ENCODE data around the gene SUPT16H. TPM values are rescaled to one million over a fixed set of nuclear protein-coding genes. Genes with fewer than 3 reads are reported as not detected.

Gene SUPT16H
- total RNA-seq, 1 donor from 2014 or later, result 97.6 TPM

DNA sequence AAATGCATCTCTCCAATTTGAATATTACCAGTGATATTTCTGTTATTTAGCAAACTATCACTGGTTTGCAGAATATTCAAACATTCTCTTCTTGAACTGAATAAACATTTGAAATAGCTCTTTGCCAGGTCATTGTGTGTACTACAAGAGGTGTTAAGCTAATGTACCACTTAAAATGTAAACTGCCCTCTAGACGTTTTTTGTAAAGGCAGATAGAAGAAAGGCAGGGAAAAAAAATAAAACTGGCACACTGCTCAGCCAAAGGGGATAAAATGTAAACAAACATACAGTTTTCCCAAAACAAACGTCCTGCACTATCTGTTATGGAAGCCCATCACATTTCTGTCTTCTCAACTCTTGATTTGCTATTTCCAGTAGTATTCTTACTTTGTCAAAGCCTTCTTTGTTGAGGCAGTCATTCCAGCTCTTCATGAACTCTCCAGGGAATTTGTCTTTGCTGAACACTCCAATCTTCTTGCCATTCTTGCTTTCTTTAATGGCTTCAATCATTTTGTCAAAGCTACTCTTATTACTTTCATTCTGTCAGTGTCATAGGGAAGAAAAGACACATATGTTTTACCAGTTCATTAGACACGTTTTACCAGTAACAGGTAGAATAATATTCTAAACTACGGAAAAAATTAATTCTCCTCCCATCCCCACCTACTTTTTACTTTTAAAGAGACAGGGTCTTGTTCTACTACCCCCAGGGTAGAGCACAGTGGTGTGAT lies 13.7 kb downstream of the SUPT16H start:
- Mint-ChIP-seq H3K27me3 (ENCODE audit: unreplicated experiment) (no peaks in the 10 kb centered on the region), H3K4me3 (ENCODE audit: unreplicated experiment) (no peak overlapping the region), H3K9me3 (ENCODE audit: unreplicated experiment) (no peaks in the 10 kb centered on the region), H3K36me3 (ENCODE audit: unreplicated experiment) (no peaks in the 10 kb centered on the region), H3K27ac (ENCODE audit: unreplicated experiment) (no peak overlapping the region), H3K4me1 (ENCODE audit: low read depth, unreplicated experiment) (no peaks in the 10 kb centered on the region)
- no peak for DNase-seq
- TF ChIP-seq, protein P1, sequence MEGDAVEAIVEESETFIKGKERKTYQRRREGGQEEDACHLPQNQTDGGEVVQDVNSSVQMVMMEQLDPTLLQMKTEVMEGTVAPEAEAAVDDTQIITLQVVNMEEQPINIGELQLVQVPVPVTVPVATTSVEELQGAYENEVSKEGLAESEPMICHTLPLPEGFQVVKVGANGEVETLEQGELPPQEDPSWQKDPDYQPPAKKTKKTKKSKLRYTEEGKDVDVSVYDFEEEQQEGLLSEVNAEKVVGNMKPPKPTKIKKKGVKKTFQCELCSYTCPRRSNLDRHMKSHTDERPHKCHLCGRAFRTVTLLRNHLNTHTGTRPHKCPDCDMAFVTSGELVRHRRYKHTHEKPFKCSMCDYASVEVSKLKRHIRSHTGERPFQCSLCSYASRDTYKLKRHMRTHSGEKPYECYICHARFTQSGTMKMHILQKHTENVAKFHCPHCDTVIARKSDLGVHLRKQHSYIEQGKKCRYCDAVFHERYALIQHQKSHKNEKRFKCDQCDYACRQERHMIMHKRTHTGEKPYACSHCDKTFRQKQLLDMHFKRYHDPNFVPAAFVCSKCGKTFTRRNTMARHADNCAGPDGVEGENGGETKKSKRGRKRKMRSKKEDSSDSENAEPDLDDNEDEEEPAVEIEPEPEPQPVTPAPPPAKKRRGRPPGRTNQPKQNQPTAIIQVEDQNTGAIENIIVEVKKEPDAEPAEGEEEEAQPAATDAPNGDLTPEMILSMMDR (IDR thresholded peaks at IDR 0.05; ENCODE audit: partially characterized antibody, unreplicated experiment), result no peak

DNA sequence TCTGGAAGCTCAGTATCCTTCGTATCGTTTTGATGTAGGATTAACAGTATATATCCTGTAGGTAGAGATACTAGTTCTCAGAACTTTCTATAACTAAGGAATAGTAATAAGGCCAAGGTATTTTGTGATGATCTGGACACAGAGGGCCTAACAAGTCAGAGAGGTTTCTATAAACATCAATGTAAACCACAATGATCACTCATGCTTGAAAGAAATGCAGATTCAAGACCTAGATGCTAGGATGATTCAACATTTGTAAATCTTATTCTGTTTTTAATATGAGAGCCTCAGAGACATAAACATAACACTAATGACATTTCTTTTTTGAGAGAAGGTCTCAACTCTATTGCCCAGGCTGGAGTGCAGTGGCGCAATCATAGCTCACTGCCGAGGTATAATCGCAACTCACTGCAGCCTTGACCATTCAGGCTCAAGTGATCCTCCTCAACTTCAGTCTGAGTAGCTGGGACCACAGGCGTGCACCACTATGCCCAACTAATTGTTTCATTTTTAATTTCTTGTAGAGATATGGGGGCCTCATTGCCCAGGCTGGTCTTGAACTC lies 16.2 kb downstream of the SUPT16H start:
- Mint-ChIP-seq H3K9me3 (ENCODE audit: unreplicated experiment) (no peaks in the 10 kb centered on the region), H3K4me3 (ENCODE audit: unreplicated experiment) (no peak overlapping the region), H3K36me3 (ENCODE audit: unreplicated experiment) (no peaks in the 10 kb centered on the region), H3K27ac (ENCODE audit: unreplicated experiment) (no peak overlapping the region), H3K4me1 (ENCODE audit: low read depth, unreplicated experiment) (no peaks in the 10 kb centered on the region), H3K27me3 (ENCODE audit: unreplicated experiment) (peaks cover 2% of the 10 kb centered on the region)
- no peak for DNase-seq
- TF ChIP-seq, protein P1 (IDR thresholded peaks at IDR 0.05; ENCODE audit: partially characterized antibody, unreplicated experiment), result no peak

DNA sequence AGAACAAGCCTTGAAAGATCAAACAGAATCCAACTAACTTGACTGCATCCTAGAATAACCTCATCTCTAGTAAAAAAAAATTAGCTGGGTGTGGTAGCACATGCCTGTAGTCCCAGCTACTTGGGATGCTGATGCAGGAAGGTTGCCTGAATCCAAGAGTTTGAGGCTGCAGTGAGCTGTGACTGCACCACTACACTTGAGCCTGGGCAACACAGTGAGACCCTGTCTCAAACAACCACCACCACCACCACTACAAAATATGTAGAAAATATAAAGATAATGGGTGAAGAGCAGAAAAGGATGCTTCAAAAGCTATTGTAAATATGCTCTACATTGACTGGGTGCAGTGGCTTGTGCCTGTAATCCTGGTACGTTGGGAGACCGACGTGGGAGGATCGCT lies 27.3 kb downstream of the SUPT16H start:
- Mint-ChIP-seq H3K9me3 (ENCODE audit: unreplicated experiment) (peaks cover 2% of the 10 kb centered on the region), H3K27ac (ENCODE audit: unreplicated experiment) (no peak overlapping the region), H3K27me3 (ENCODE audit: unreplicated experiment) (no peaks in the 10 kb centered on the region), H3K4me1 (ENCODE audit: low read depth, unreplicated experiment) (no peaks in the 10 kb centered on the region), H3K4me3 (ENCODE audit: unreplicated experiment) (no peak overlapping the region), H3K36me3 (ENCODE audit: unreplicated experiment) (no peaks in the 10 kb centered on the region)
- TF ChIP-seq, protein P1 (IDR thresholded peaks at IDR 0.05; ENCODE audit: partially characterized antibody, unreplicated experiment), result no peak
- no peak for DNase-seq

DNA sequence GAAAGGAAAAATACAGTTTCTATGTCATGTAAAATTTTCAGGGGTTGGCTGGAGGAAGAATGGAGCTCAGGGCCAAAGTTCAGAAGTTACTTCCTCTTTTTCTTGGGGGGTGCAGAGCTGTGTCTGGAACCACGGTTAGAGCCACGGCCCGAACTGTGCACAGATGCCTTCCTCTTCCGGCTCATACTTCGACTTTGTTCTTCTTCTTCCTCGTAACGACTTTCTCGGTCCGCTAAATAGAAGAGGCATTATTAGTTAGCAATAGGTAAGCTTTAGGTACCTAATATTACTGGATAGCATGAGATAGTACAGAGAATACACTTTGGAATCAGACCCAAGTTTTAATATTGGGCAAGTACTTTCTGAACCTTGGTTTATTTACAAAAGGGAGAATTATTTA lies 31.2 kb downstream of the SUPT16H start:
- DNase-seq, result no peak
- TF ChIP-seq, protein P1 (IDR thresholded peaks at IDR 0.05; ENCODE audit: partially characterized antibody, unreplicated experiment), result no peak
- Mint-ChIP-seq H3K4me3 (ENCODE audit: unreplicated experiment) (no peak overlapping the region), H3K36me3 (ENCODE audit: unreplicated experiment) (no peaks in the 10 kb centered on the region), H3K27ac (ENCODE audit: unreplicated experiment) (no peak overlapping the region), H3K27me3 (ENCODE audit: unreplicated experiment) (no peaks in the 10 kb centered on the region), H3K4me1 (ENCODE audit: low read depth, unreplicated experiment) (no peaks in the 10 kb centered on the region), H3K9me3 (ENCODE audit: unreplicated experiment) (peaks cover 2% of the 10 kb centered on the region)

DNA sequence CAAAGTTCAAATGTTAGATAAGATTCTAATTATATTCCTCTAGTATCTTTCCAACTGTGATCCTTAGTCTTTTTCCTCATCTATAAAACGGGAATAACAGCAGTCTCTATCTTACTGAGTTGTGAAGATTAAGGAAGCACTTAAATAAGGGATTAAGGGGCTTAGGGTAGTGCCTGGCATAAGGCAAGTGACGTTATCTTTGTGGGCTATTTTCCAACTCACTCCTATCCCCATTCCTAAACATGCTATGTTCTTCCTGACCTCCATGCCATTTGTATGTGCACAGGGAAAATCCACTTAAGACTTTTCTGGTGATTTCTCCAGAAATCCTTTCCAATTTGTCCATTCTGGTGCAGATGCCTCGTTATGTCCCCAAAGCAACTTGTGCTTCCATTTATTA lies 33.3 kb downstream of the SUPT16H start:
- H3K27ac Mint-ChIP-seq (ENCODE audit: unreplicated experiment), result no peak overlapping the region
- no peak for DNase-seq
- H3K27me3 Mint-ChIP-seq (ENCODE audit: unreplicated experiment), result no peaks in the 10 kb centered on the region
- H3K4me3 Mint-ChIP-seq (ENCODE audit: unreplicated experiment), result no peak overlapping the region
- TF ChIP-seq, protein P1 (IDR thresholded peaks at IDR 0.05; ENCODE audit: partially characterized antibody, unreplicated experiment), result no peak
- H3K4me1 Mint-ChIP-seq (ENCODE audit: low read depth, unreplicated experiment), result no peaks in the 10 kb centered on the region
- H3K36me3 Mint-ChIP-seq (ENCODE audit: unreplicated experiment), result no peaks in the 10 kb centered on the region
- H3K9me3 Mint-ChIP-seq (ENCODE audit: unreplicated experiment), result peaks cover 2% of the 10 kb centered on the region

All from glutamatergic neuron (in vitro differentiated cells).